ENCODE data around the gene OTOS. TPM values are rescaled to one million over a fixed set of nuclear protein-coding genes. Genes with fewer than 3 reads are reported as not detected.

Gene OTOS
- total RNA-seq, 1 experiment from 2014 or later: not detected

GRCh38 chr2:240135706-240136012 is 4.8 kb downstream of the OTOS start:
- peaks cover 25% of the 10 kb centered on the region for H3K79me2 ChIP-seq (ENCODE audit: low read depth)
- no peaks in the 10 kb centered on the region; the same call in 1 of the 2 replicates for H4K20me1 ChIP-seq (ENCODE audit: insufficient read depth)
- TF ChIP-seq CTCF (conservative IDR thresholded peaks at IDR 0.05) (no peak), EZH2 (IDR thresholded peaks at IDR 0.05; ENCODE audit: low read depth) (no peak)
- peaks cover 26% of the 10 kb centered on the region; the same call in 1 of the 2 replicates for H3K36me3 ChIP-seq (ENCODE audit: low read depth)
- H3K9me3 ChIP-seq (ENCODE audit: insufficient read depth, low read depth): no peaks in the 10 kb centered on the region
- H3K4me1 ChIP-seq (replicated peaks; ENCODE audit: insufficient read depth): peaks cover 17% of the 10 kb centered on the region
- peak overlapping the region; percentile 100 for H3K4me2 ChIP-seq
- ChIA-PET POLR2A (ENCODE audit: unreplicated experiment) (no interaction called here), CTCF (no interaction called here)
- H3K4me3 ChIP-seq: peak overlapping the region; percentile 92
- BruUV-seq (replicated peaks): no TSS peak
- no peaks in the 10 kb centered on the region for H3K9me2 ChIP-seq (ENCODE audit: insufficient read depth)
- no peak overlapping the region for H3K27ac ChIP-seq
- H2AFZ ChIP-seq: peak overlapping the region; percentile 96
- H3K27me3 ChIP-seq (ENCODE audit: insufficient read depth, low read depth): peaks cover 25% of the 10 kb centered on the region
- DNase-seq: no peak
- H3F3A ChIP-seq (ENCODE audit: insufficient read depth, low read depth): no peaks in the 10 kb centered on the region
- intact Hi-C loops (cut with micrococcal nuclease; ENCODE audit: unreplicated experiment): no loop called here

- TSS peak; percentile 36 for BruUV-seq (replicated peaks)
Measured at GRCh38 chr2:240134956-240135520, 5.4 kb downstream of the OTOS start.

GRCh38 chr2:240134466-240134865 is 6.0 kb downstream of the OTOS start:
- peak overlapping the region; percentile 100 for H3K4me2 ChIP-seq
- no peaks in the 10 kb centered on the region; the same call in 1 of the 2 replicates for H4K20me1 ChIP-seq (ENCODE audit: insufficient read depth)
- peaks cover 28% of the 10 kb centered on the region; the same call in 1 of the 2 replicates for H3K36me3 ChIP-seq (ENCODE audit: low read depth)
- H2AFZ ChIP-seq: no peak overlapping the region
- intact Hi-C loops (cut with micrococcal nuclease; ENCODE audit: unreplicated experiment): no loop called here
- H3K4me1 ChIP-seq (replicated peaks; ENCODE audit: insufficient read depth): peaks cover 17% of the 10 kb centered on the region
- ChIA-PET CTCF (no interaction called here), POLR2A (ENCODE audit: unreplicated experiment) (no interaction called here)
- DNase-seq: no peak
- peak overlapping the region; percentile 92; the same call in 1 of the 2 replicates for H3K4me3 ChIP-seq
- TF ChIP-seq CTCF (conservative IDR thresholded peaks at IDR 0.05): no peak
- TF ChIP-seq EZH2 (IDR thresholded peaks at IDR 0.05; ENCODE audit: low read depth): no peak
- no peaks in the 10 kb centered on the region for H3F3A ChIP-seq (ENCODE audit: insufficient read depth, low read depth)
- H3K9me2 ChIP-seq (ENCODE audit: insufficient read depth): no peaks in the 10 kb centered on the region
- H3K79me2 ChIP-seq (ENCODE audit: low read depth): peaks cover 25% of the 10 kb centered on the region
- no peak overlapping the region for H3K27ac ChIP-seq
- H3K9me3 ChIP-seq (ENCODE audit: insufficient read depth, low read depth): no peaks in the 10 kb centered on the region
- no TSS peak for BruUV-seq (replicated peaks)
- peaks cover 13% of the 10 kb centered on the region for H3K27me3 ChIP-seq (ENCODE audit: insufficient read depth, low read depth)

More at GRCh38 chr2:240134956-240135520, 5.4 kb downstream of the OTOS start:
- Histone ChIP-seq H3K4me3 (peak overlapping the region; percentile 92), H3K27me3 (ENCODE audit: insufficient read depth, low read depth) (peaks cover 19% of the 10 kb centered on the region), H3K36me3 (ENCODE audit: low read depth) (peaks cover 28% of the 10 kb centered on the region; the same call in 1 of the 2 replicates), H3K4me1 (replicated peaks; ENCODE audit: insufficient read depth) (peaks cover 17% of the 10 kb centered on the region), H3F3A (ENCODE audit: insufficient read depth, low read depth) (no peaks in the 10 kb centered on the region), H2AFZ (peak overlapping the region; percentile 96), H3K27ac (no peak overlapping the region), H3K9me2 (ENCODE audit: insufficient read depth) (no peaks in the 10 kb centered on the region), H4K20me1 (ENCODE audit: insufficient read depth) (no peaks in the 10 kb centered on the region; the same call in 1 of the 2 replicates), H3K9me3 (ENCODE audit: insufficient read depth, low read depth) (no peaks in the 10 kb centered on the region), H3K4me2 (peak overlapping the region; percentile 100), H3K79me2 (ENCODE audit: low read depth) (peaks cover 25% of the 10 kb centered on the region)
- CTCF ChIA-PET: no interaction called here
- TF ChIP-seq EZH2 (IDR thresholded peaks at IDR 0.05; ENCODE audit: low read depth) (no peak), CTCF (conservative IDR thresholded peaks at IDR 0.05) (no peak)
- no peak for DNase-seq
- POLR2A ChIA-PET (ENCODE audit: unreplicated experiment): no interaction called here
- intact Hi-C loops (cut with micrococcal nuclease; ENCODE audit: unreplicated experiment): no loop called here
